ENCODE measurements around the gene CUBN. TPM values are rescaled to one million over a fixed set of nuclear protein-coding genes. Genes with fewer than 3 reads are reported as not detected.

The CUBN gene
- polyA plus RNA-seq, 2 of the 4 experiments (the other 2 are of a cell fraction) = 0.08 to 0.28 TPM

- TF ChIP-seq ZFP36 (IDR thresholded peaks at IDR 0.05; ENCODE audit: borderline replicate concordance, partially characterized antibody) (no peak), CEBPB (IDR thresholded peaks at IDR 0.05) (no peak), NPAS2 (CRISPR knock-in tag; IDR thresholded peaks at IDR 0.05; ENCODE audit: borderline replicate concordance) (no peak), RAD21 (conservative IDR thresholded peaks at IDR 0.05 in 1 of 2, IDR thresholded peaks at IDR 0.05 in 1 of 2) (no peak), CHD4 (IDR thresholded peaks at IDR 0.05; ENCODE audit: borderline replicate concordance) (no peak)
These were observed 34.8 kb downstream of the CUBN start (continued) for GRCh38 chr10:17094844-17095243.

GRCh38 chr10:17092986-17093803 is 36.4 kb downstream of the CUBN start:
- DNase-seq (ENCODE audit: low read depth in 1 of 2, low spot score in 1 of 2) (no peak), ATAC-seq (no peak), FAIRE-seq (no peak)
- Histone ChIP-seq H3K27ac (no peak overlapping the region), H3K4me2 (no peak overlapping the region), H3K9me3 (peaks cover 10% of the 10 kb centered on the region; the same call in 2 of the 3 replicates), H3K4me3 (no peak overlapping the region), H3K4me1 (peaks cover 9% of the 10 kb centered on the region; the same call in 2 of the 3 replicates)
- CTCF ChIA-PET = interaction anchor here (0.6 kb wide), 1 partner anchor 67 kb away, joined by 4 read pairs; no protein-coding TSS in a partner anchor
- TF ChIP-seq TP53 (CRISPR knock-in tag; IDR thresholded peaks at IDR 0.05) (no peak), EHMT2 (IDR thresholded peaks at IDR 0.05; ENCODE audit: low read depth) (no peak), HOXA7 (CRISPR knock-in tag; IDR thresholded peaks at IDR 0.05) (no peak), ZC3H11A (IDR thresholded peaks at IDR 0.05) (no peak), NPAS2 (CRISPR knock-in tag; IDR thresholded peaks at IDR 0.05; ENCODE audit: borderline replicate concordance) (no peak), USF2 (IDR thresholded peaks at IDR 0.05) (no peak), BCL3 (IDR thresholded peaks at IDR 0.05) (no peak), MAFK (IDR thresholded peaks at IDR 0.05; ENCODE audit: partially characterized antibody) (no peak), FOSL2 (IDR thresholded peaks at IDR 0.05) (no peak), FOSL2 (CRISPR knock-in tag; IDR thresholded peaks at IDR 0.05) (no peak)
- POLR2A ChIA-PET = no interaction called here
- WGBS (ENCODE audit: missing lambda C conversion rate) = 66% methylated on average over 5 of the region's 5 CpGs

- POLR2A ChIA-PET = no interaction called here
- 63% methylated on average over 4 of the region's 4 CpGs for WGBS (ENCODE audit: missing lambda C conversion rate)
- CTCF ChIA-PET = no interaction called here
- no peak for DNase-seq (ENCODE audit: low read depth in 1 of 2, low spot score in 1 of 2)
- TF ChIP-seq ZNF302 (CRISPR knock-in tag; IDR thresholded peaks at IDR 0.05) (no peak), EP300 (IDR thresholded peaks at IDR 0.05) (no peak), KDM5A (IDR thresholded peaks at IDR 0.05) (no peak), RARB (CRISPR knock-in tag; IDR thresholded peaks at IDR 0.05) (no peak), BHLHE40 (IDR thresholded peaks at IDR 0.05; ENCODE audit: low read depth, low read length) (no peak), HEYL (CRISPR knock-in tag; IDR thresholded peaks at IDR 0.05) (no peak), MAFK (IDR thresholded peaks at IDR 0.05; ENCODE audit: partially characterized antibody) (no peak), NPAS2 (CRISPR knock-in tag; IDR thresholded peaks at IDR 0.05; ENCODE audit: borderline replicate concordance) (no peak), REST (IDR thresholded peaks at IDR 0.05) (no peak), ELK1 (IDR thresholded peaks at IDR 0.05; ENCODE audit: low read depth, low read length) (no peak), FOXS1 (CRISPR knock-in tag; IDR thresholded peaks at IDR 0.05) (no peak), GATA3 (IDR thresholded peaks at IDR 0.05; ENCODE audit: borderline replicate concordance) (no peak), TFCP2L1 (CRISPR knock-in tag; IDR thresholded peaks at IDR 0.05) (no peak)
- ATAC-seq = no peak
- H3K27ac ChIP-seq = no peak overlapping the region
- H3K4me2 ChIP-seq = no peak overlapping the region
- H3K4me1 ChIP-seq = peaks cover 15% of the 10 kb centered on the region; the same call in 2 of the 3 replicates
- no peak overlapping the region for H3K4me3 ChIP-seq
- no peak for FAIRE-seq
- peaks cover 10% of the 10 kb centered on the region; the same call in 2 of the 3 replicates for H3K9me3 ChIP-seq
These were observed 37.2 kb downstream of the CUBN start for GRCh38 chr10:17092216-17092944.
